Measurements from ENCODE around the gene CZIB.
"Not testable (repeated sequence)": the region's sequence is repeated elsewhere in the genome, so short reads cannot be mapped to it uniquely, and the experiment has no call there.

Gene CZIB

DNA sequence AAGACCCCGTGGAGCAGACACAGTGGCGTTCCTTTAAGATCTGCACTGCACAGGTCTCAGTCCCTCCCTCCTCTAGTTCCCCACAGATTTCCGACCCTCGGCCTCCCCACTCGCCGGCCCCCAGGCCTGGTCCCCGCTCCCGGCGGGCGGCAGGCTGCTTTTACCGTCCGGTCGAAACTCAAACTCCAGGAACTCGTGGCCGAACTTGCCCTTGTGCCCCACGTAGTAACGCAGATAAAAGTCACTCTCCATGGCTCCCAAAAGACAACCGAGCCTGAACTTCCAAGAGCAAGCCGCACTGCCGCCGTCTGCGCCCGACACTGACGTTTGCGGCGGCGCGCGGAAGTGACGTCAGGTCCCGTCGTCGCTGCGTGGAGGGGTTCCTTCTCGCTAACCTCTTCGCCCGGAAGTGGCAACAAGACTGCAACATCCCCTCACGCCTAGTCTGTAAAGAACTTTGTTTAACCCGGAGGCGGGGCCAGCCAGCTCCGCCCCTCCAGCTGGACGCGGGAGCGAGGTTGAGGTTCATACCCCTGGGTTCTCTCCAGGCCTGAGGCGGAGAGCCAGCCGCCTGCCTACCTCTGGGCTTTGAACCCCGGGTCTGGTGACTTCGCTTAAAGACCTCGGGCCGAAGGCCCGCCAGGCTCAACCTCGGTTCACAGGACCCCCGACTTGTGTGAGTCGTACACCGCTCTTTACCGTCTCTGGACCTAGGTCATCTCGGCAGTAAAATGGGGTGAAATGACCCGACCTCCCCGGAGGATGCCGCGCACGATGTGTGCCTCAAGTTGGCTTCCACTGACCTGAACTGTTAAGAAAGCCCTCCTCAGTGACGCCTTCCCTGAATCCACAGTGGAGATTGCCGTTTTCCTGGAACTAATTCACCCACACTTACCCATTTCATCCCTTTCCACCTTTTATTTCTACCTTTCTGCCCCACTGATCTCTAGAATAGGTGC, 18.0 kb upstream of the CZIB start, which contains the start of gene MAGOH:
Gene MAGOH (minus strand): TSS at position 322 of the 959 bp plus-strand sequence. CDS start 70 bp downstream, at position 252.
- DNase-seq (ENCODE audit: low spot score): peak; percentile 96

GRCh38 chr1:53237638-53238037, 17.2 kb upstream of the CZIB start:
- no peak for DNase-seq (ENCODE audit: low spot score)

GRCh38 chr1:53220962-53221286, 490 bp upstream of the CZIB start:
- no peak for DNase-seq (ENCODE audit: low spot score)

DNA sequence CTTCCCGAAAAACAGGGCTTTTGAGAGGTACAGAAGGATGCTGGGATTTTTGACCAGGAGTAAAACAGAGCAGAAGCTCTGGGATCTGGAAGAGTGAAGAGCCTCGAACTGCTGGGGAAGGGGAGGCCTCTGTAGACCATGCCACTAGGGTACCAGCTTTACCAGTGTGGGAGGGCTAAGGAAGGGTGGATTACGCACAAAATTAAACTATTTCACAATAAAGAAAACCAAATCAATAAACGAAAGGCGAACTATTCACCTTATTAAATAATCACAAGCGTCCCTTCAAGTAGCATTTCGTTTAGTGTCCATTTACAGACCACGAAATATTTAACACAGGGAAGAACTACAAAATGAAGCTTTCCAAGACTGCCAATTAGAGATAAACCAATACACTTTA, 723 bp downstream of the CZIB start:
- no peak for DNase-seq (ENCODE audit: low spot score)

DNA sequence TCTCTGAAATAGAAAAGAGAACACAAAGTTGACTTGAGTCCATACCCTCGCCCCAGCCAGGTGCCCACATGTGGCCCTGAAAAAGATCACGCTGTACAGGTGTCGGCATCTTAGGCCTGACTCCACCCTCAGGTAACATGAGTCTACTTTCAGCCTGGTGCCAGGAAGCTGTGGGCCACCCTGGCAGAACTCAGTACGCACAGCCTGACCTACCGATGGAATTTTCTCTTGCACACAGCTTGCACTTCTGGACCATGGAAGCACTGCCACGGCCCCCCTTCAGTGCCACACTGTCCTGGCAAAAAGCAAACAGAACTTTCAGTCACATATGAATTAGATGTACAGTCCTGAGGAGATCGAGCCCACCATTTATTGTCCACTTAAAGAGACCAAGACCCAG, 2.2 kb downstream of the CZIB start:
- no peak for DNase-seq (ENCODE audit: low spot score)

DNA sequence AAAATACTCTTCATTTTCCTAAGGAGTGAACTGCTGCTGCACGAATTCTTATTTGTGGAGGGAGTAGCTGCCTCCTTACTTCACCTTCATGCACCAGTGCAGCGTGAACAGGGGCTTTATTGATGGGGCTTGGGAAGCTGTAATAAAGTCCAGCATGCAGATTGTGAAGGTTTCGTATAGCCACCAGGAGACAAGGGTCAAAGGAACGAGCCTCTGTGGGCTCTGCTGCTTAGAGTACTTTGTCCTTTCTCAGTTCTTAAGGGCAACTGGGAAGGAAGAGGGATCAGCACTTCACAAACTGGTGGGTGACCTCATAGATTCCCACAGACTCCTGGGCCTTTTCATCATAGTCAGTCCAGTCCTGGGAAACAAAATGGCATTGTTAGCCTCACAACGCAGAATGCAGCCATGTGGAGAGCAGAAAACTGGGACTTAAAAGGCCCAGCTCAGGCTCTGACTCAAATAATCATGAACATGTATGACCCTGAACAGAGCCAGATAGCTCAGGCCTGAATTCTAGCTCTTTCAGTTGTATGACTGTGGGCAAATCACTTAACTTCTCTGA, 6.0 kb downstream of the CZIB start:
- no peak for DNase-seq (ENCODE audit: low spot score)

- no peak for DNase-seq (ENCODE audit: low spot score)
Observed at GRCh38 chr1:53210954-53211353, 9.5 kb downstream of the CZIB start.

- no peak for DNase-seq (ENCODE audit: low spot score)
Observed at GRCh38 chr1:53210352-53210751, 10.1 kb downstream of the CZIB start.

- DNase-seq (ENCODE audit: low spot score): no peak
Observed at GRCh38 chr1:53207726-53208125, 12.7 kb downstream of the CZIB start.

GRCh38 chr1:53206735-53207379, 13.6 kb downstream of the CZIB start:
- no peak for DNase-seq (ENCODE audit: low spot score)

GRCh38 chr1:53206083-53206685, 14.2 kb downstream of the CZIB start:
- not testable (repeated sequence) for DNase-seq (ENCODE audit: low spot score)

DNA sequence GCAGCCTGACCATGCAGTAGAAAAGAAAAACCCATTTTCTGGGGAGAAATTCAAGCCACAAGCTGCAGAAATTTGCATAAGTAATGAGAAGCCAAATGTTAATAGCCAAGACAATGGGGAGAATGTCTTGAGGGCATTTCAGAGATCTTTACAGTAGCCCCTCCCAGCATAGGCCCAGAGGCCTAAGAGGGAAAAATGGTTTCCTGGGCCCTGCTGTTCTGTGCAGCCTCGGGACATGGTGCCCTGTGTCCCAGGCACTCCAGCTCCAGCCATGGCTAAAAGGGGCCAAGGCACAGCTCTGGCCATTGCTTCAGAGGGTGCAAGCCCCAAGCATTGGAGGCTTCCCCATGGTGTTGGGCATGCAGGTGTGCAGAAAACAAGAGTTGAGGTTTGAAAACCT, 14.9 kb downstream of the CZIB start:
- DNase-seq (ENCODE audit: low spot score): not testable (repeated sequence)

DNA sequence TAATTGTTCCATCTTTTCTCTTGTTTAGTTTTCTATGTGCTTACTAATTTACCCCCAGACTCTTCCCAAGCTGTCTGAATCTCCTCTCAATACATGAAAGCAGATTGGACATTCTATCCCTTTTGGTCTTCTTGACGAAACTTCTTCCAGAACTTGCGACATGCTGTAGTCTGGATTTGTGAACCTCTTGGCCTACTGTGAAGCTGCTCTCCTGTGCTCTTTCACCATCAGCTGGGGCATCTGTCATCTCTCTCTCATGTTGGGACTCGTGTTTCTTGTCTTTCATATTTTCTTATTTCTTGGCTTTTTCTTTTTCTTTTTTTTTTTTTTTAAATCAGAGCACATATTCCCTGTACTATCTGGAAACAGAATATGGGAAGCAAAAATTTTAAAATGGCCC, 17.0 kb downstream of the CZIB start:
- DNase-seq (ENCODE audit: low spot score): no peak

DNA sequence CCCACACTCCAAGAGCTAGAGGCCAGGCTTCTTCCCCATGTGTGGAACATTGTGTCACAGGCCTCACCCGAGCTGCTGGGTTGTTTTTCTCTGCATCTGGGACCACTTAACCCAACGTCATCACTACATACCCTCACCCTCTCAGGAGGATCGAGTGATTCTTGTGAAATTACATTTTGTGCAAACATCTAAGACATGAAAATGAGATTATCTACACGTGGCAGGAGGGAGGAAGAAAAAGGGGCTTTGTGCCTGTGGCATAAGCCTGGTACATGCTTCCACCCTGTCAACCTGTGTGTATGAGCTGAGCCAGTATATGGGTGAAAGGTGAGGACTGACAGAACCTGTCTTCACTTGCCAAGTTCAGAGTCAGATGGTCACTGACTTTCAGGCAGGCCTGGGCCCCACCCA, 22.2 kb downstream of the CZIB start:
- DNase-seq (ENCODE audit: low spot score): no peak

GRCh38 chr1:53197291-53198200, 22.9 kb downstream of the CZIB start:
- DNase-seq (ENCODE audit: low spot score): peak; percentile 22

DNA sequence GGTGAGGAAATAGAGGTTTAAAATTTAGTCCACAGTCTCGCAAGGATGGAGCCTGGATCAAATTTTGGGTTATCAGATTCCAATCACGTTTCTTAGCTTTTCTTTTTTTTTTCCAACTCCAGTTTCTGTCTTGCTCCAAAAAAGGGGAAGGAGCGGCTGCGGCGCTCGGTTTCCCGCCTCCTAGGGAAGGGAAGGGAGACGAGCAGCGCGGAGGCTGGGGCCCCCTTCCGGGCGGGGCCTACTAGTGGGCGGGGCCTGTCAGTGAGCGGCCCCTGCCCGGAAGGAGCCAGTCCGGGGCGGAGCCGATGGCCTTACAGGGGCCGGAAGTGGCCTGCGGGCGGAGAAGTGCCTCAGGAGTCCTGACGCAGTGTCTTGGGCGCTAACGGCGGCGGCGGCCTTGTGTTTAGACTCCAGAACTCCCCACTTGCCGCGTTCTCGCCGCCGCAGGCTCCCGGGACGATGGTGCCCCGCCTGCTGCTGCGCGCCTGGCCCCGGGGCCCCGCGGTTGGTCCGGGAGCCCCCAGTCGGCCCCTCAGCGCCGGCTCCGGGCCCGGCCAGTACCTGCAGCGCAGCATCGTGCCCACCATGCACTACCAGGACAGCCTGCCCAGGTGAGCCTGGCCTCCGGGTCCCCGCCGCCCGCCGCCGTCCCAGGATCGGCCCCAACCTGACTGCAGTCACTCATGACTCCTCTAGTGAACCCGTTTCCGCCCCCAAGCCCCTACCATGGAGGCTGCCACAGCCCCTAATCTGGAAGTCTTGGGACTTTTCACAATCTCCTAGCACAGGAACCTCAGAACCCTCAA, 23.7 kb downstream of the CZIB start, which contains the start of gene CPT2:
Gene CPT2 (plus strand): TSS at position 340 of the 806 bp plus-strand sequence. CDS start 120 bp downstream, at position 460.
- DNase-seq (ENCODE audit: low spot score): peak; percentile 92

DNA sequence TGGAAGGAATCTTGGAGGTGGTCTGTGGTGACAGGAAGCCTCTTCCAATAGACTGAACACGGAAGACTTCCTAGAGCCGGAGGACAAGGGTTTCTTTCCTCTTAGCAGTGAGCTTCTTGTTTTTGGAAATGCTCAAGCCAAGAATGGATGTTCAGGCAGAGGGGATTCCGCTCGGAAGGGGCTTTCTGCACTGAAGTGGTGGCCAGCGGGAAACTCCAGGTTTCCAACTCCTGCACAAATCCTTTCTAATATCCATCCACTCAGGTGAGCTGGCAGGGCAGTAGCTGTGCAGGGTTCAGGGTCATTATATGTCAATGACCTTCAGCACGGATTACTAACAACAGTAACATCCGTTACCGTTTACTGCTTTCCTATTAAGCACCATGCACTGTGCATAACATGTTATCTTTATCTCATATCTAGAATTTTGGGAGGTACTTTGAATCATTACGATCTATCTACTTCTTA, 24.4 kb downstream of the CZIB start:
- DNase-seq (ENCODE audit: low spot score): peak; percentile 21

- DNase-seq (ENCODE audit: low spot score): no peak
Observed at GRCh38 chr1:53195246-53196016, 25.0 kb downstream of the CZIB start.

DNA sequence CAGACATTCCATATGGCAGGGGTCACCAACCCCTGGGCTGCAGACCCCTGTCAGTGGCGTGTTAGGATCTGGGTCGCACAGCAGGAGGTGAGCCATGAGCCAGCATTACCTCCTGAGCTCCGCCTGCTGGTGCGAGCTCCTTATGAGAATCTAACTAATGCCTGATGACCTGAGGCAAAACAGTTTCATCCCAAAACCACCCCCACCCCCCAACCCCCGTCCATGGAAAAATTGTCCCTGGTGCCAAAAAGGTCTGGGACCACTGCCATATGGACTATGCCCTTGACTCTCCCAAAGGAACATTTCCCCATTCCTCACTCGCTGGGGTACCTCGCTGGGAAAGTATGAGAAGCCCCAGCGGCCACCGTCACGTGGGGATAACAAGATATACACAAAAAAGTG, 30.2 kb downstream of the CZIB start:
- DNase-seq (ENCODE audit: low spot score): no peak

DNA sequence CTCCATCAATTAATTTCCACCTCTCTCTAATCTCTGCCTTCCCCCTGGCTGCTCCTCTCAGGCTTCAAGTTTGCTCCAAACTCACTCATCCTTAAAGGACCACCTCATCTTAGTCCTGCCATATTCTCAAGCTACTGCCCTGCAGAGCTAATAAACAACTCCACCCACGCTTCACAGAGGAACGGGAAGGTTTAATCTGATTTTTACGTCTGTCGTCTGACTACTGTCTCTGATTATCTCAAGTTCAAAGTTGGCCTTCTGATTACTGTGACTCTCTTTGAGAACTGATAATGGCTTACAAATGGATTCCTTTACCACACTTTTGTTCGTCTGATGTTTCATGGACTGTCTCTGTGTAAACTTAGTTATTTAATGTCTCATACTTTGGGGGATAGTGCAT, 31.4 kb downstream of the CZIB start:
- no peak for DNase-seq (ENCODE audit: low spot score)
